AG04450 (cell line): ENCODE results near the gene POLE. TPM values are rescaled to one million over a fixed set of nuclear protein-coding genes. Genes with fewer than 3 reads are reported as not detected.
A peak's percentile ranks its signal among the peaks of the same experiment; 100 is the strongest.

Experiments
- CTCF ChIA-PET: fragments of 300-600, 350-600 bp; formaldehyde crosslinking; extraction: SDS; loops from one replicate; lab custom pipeline; 2022; ENCODE audit warnings: antibody characterized with exemption, inconsistent platforms; lab: Charles Lee
- POLR2A ChIA-PET: fragments of 350-600 bp; formaldehyde crosslinking; extraction: SDS; loops from one replicate; lab custom pipeline; 2021; ENCODE audit warnings: antibody characterized with exemption, inconsistent platforms; lab: Yijun Ruan, JAX
- DNase-seq: peaks from one replicate; pipeline ENCODE4 v3.0.0-alpha.2; 2011; ENCODE audit warnings: low read depth, low spot score
- H3K27ac ChIP-seq: one replicate; pipeline ENCODE4 v1.5.1; 2012; ENCODE audit warnings: low read depth, low read length, control low read depth
- H3K27me3 ChIP-seq: one replicate; pipeline ENCODE4 v1.6.0; 2012; ENCODE audit warnings: low read length; ENCODE audit not compliant: control insufficient read depth, insufficient read depth
- H3K4me3 ChIP-seq: 2 replicates; pipeline ENCODE4 v1.5.1; 2011; ENCODE audit warnings: mild to moderate bottlenecking, low read depth, low read length, control low read depth
- H3K9me3 ChIP-seq: 2 replicates; pipeline ENCODE4 v1.5.1; 2012; ENCODE audit warnings: low read length; ENCODE audit not compliant: control insufficient read depth, insufficient read depth
- CTCF ChIP-seq: IDR thresholded peaks from 2 replicates; pipeline ENCODE4 v1.5.1; 2011; ENCODE audit warnings: low read depth, low read length, control low read depth, inconsistent platforms
- polyA minus RNA-seq: library from RNA; depleted of rRNA, polyadenylated mRNA; stranded (reverse); fragments of >200 nt; gene quantifications from 2 replicates; pipeline ENCODE4 v1.2.3, GENCODE V29; 2011; rRNA and poly(A)+ RNA removed
- polyA plus RNA-seq: library from polyadenylated mRNA; depleted of rRNA; stranded (reverse); fragments of >200 nt; gene quantifications from 2 replicates; pipeline ENCODE4 v1.2.3, GENCODE V29; 2011; rRNA removed

The POLE gene, protein sequence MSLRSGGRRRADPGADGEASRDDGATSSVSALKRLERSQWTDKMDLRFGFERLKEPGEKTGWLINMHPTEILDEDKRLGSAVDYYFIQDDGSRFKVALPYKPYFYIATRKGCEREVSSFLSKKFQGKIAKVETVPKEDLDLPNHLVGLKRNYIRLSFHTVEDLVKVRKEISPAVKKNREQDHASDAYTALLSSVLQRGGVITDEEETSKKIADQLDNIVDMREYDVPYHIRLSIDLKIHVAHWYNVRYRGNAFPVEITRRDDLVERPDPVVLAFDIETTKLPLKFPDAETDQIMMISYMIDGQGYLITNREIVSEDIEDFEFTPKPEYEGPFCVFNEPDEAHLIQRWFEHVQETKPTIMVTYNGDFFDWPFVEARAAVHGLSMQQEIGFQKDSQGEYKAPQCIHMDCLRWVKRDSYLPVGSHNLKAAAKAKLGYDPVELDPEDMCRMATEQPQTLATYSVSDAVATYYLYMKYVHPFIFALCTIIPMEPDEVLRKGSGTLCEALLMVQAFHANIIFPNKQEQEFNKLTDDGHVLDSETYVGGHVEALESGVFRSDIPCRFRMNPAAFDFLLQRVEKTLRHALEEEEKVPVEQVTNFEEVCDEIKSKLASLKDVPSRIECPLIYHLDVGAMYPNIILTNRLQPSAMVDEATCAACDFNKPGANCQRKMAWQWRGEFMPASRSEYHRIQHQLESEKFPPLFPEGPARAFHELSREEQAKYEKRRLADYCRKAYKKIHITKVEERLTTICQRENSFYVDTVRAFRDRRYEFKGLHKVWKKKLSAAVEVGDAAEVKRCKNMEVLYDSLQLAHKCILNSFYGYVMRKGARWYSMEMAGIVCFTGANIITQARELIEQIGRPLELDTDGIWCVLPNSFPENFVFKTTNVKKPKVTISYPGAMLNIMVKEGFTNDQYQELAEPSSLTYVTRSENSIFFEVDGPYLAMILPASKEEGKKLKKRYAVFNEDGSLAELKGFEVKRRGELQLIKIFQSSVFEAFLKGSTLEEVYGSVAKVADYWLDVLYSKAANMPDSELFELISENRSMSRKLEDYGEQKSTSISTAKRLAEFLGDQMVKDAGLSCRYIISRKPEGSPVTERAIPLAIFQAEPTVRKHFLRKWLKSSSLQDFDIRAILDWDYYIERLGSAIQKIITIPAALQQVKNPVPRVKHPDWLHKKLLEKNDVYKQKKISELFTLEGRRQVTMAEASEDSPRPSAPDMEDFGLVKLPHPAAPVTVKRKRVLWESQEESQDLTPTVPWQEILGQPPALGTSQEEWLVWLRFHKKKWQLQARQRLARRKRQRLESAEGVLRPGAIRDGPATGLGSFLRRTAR (N-terminal part only)
- polyA plus RNA-seq (4.1 and 6.3 TPM in 2 replicates), polyA minus RNA-seq (24.4 and 27.2 TPM in 2 replicates)

DNA sequence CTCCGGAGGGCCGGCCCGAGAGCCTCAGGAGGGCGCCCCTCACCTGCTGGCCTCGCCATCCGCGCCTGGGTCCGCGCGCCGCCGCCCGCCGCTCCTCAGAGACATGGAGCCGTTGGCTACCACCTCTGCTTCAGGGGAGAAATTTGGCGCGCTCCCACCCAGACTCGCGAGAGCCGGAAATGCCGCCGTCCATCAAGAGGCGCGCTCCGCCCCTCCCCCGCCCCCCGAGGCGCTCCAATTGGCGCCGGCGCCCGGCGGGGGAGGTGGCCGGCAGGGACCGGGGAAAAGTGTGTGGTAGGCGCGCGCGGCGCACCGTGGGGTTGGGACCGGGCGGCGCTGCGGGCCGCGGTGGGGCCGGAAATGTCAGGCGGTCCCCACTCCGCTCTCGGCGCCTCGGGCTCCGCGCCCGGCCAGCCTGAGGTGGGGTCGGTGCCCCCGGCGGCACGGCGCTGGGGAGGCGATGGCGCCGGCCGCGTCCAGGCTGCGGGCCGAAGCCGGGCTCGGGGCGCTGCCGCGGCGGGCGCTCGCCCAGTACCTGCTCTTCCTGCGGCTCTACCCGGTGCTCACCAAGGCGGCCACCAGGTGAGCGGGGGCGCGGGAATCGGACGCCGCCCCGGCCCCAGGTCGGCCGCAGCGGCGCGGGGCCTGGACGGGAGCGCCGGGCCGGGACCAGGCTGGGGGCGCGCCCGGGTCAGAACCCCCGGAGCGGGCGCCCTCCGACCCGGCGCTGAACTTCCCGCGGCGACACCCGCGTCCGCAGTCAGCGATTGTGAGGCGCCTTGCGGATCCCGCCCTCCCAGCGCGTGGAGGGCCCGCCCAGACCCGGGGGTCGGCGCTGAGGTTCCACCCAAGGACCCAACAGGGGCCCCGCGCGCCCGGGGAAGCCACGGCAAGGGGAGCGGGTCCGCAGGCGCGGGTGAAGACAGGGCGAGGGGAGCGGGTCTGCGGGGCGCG, at the start of gene POLE, which contains the start of gene PXMP2:
TSS of gene POLE (minus strand) at position 132 of the 954 bp plus-strand sequence. CDS start at position 105, 27 bp downstream.
TSS of gene PXMP2 (plus strand) at position 377 of the 954 bp plus-strand sequence. CDS start at position 461, 84 bp downstream.
- ChIA-PET POLR2A (no interaction called here), CTCF (no interaction called here)
- no peak within 1 kb of the TSS for H3K27ac ChIP-seq
- H3K27me3 ChIP-seq, result no peaks in the 10 kb centered on the region
- no peaks in the 10 kb centered on the region for H3K9me3 ChIP-seq
- DNase-seq, result peak; percentile 79
- no peak for TF ChIP-seq CTCF
- peak within 1 kb of the TSS; percentile 61 for H3K4me3 ChIP-seq

- no peak for DNase-seq
- no peak for TF ChIP-seq CTCF
- ChIA-PET CTCF (no interaction called here), POLR2A (interaction anchor here (1.1 kb wide), 1 partner anchor 26 kb away, joined by 4 read pairs; the partner anchor contains the start of gene PGAM5)
- Histone ChIP-seq H3K9me3 (peaks cover 3% of the 10 kb centered on the region; the same call in 1 of the 2 replicates), H3K4me3 (no peak overlapping the region), H3K27me3 (no peaks in the 10 kb centered on the region), H3K27ac (no peak overlapping the region)
Measured at GRCh38 chr12:132736913-132737312, 49.8 kb upstream of the POLE start.

GRCh38 chr12:132736378-132736777, 49.2 kb upstream of the POLE start:
- Histone ChIP-seq H3K27ac (no peak overlapping the region), H3K4me3 (no peak overlapping the region), H3K9me3 (peaks cover 3% of the 10 kb centered on the region; the same call in 1 of the 2 replicates), H3K27me3 (no peaks in the 10 kb centered on the region)
- no peak for TF ChIP-seq CTCF
- CTCF ChIA-PET, result no interaction called here
- POLR2A ChIA-PET, result no interaction called here
- DNase-seq, result no peak

DNA sequence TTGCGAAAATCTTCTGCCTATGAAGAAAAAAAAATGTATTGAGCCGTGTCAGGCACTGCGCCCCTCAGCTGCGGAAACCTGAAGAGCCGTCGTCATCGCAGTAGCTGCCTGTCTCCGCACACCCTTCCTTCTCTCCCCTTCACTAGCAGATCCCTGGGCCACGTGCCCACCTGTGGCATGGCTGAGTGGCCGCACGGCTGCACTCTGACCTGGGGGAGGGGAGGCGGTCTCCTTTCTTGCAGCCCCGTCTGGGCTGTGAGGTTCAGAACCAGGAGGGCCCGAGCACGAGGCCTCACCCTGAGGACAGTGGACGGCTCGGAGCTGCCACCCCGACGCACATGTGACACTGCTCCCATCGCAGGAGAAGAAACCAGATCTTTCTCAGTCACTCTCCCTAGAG, 48.4 kb upstream of the POLE start:
- no peak for DNase-seq
- Histone ChIP-seq H3K27ac (no peak overlapping the region), H3K4me3 (no peak overlapping the region), H3K9me3 (peaks cover 7% of the 10 kb centered on the region; the same call in 1 of the 2 replicates), H3K27me3 (no peaks in the 10 kb centered on the region)
- no peak for TF ChIP-seq CTCF
- CTCF ChIA-PET, result no interaction called here
- POLR2A ChIA-PET, result no interaction called here
